OCI-LY3 (cell line): ENCODE data around the gene INO80D.
"Not testable (repeated sequence)": the region's sequence is repeated elsewhere in the genome, so short reads cannot be mapped to it uniquely, and the experiment has no call there.

Source experiments
- H2AFZ ChIP-seq: fragments of 200-600, 300-600 bp; shearing (Covaris generic); 2 replicates; pipeline ENCODE4 v1.6.0; 2014; ENCODE audit warnings: antibody characterized with exemption, low read depth, low read length
- H3K27ac ChIP-seq: fragments of 200-600, 300-600 bp; sonication (generic); 2 replicates; pipeline ENCODE4 v1.5.1; 2014; ENCODE audit warnings: mild to moderate bottlenecking, low read length, moderate library complexity, mixed read lengths
- H3K27me3 ChIP-seq: fragments of 200-600, 300-600 bp; sonication (generic); 2 replicates; pipeline ENCODE4 v1.6.1; 2014; ENCODE audit warnings: low read depth, low read length, mixed read lengths
- H3K36me3 ChIP-seq: fragments of 200-600, 300-600 bp; sonication (generic); replicated peaks from 2 replicates; pipeline ENCODE3; 2014; ENCODE audit warnings: low read depth, low read length, mixed read lengths
- H3K4me1 ChIP-seq: fragments of 300-600, 200-600 bp; sonication (generic); 2 replicates; pipeline ENCODE4 v1.6.1; 2014; ENCODE audit warnings: low read length, mixed read lengths
- H3K4me2 ChIP-seq: fragments of 200-600, 300-600 bp; sonication (generic); 2 replicates; pipeline ENCODE4 v1.6.1; 2014; ENCODE audit warnings: low read length, mixed read lengths
- H3K4me3 ChIP-seq: fragments of 300-600, 200-600 bp; sonication (generic); 2 replicates; pipeline ENCODE4 v1.5.1; 2014; ENCODE audit warnings: antibody characterized with exemption, mild to moderate bottlenecking, low read length, moderate library complexity
- H3K79me2 ChIP-seq: fragments of 300-600, 200-600 bp; shearing (Covaris generic); 2 replicates; pipeline ENCODE4 v1.6.1; 2014; ENCODE audit warnings: mild to moderate bottlenecking, low read length, mixed read lengths
- H3K9ac ChIP-seq: fragments of 300-600, 200-600 bp; shearing (Covaris generic); 2 replicates; pipeline ENCODE4 v1.6.0; 2014; ENCODE audit warnings: mild to moderate bottlenecking, low read length, moderate library complexity
- H3K9me3 ChIP-seq: fragments of 200-600, 300-600 bp; shearing (Covaris generic); 2 replicates; pipeline ENCODE4 v1.6.1; 2014; ENCODE audit warnings: low read length, mixed read lengths; ENCODE audit not compliant: insufficient read depth
- H4K20me1 ChIP-seq: fragments of 200-600, 300-600 bp; sonication (generic); 2 replicates; pipeline ENCODE4 v1.6.1; 2016; ENCODE audit warnings: low read length, mixed read lengths; ENCODE audit not compliant: insufficient read depth
- CTCF ChIP-seq: fragments of 200-600, 300-600 bp; sonication (generic); IDR thresholded peaks from 2 replicates; pipeline ENCODE4 v1.5.1; 2014; ENCODE audit warnings: antibody characterized with exemption, low read length, low read depth
- EZH2phosphoT487 ChIP-seq: fragments of 200-600 bp; shearing (Covaris generic); IDR thresholded peaks from 2 replicates; pipeline ENCODE4 v1.6.1; 2018; ENCODE audit warnings: antibody characterized with exemption, mixed run types, low read depth

INO80D gene

GRCh38 chr2:206082298-206082843 lies 3.6 kb downstream of the INO80D start:
- Histone ChIP-seq H2AFZ (no peak overlapping the region), H3K27me3 (no peaks in the 10 kb centered on the region), H4K20me1 (peaks cover 26% of the 10 kb centered on the region), H3K9ac (no peak overlapping the region), H3K27ac (no peak overlapping the region), H3K36me3 (no peaks in the 10 kb centered on the region), H3K4me3 (no peak overlapping the region), H3K4me1 (peaks cover 12% of the 10 kb centered on the region), H3K4me2 (no peak overlapping the region), H3K79me2 (peaks cover 97% of the 10 kb centered on the region), H3K9me3 (no peaks in the 10 kb centered on the region)
- no peak for TF ChIP-seq CTCF
- no peak for TF ChIP-seq EZH2phosphoT487

- no peaks in the 10 kb centered on the region for H3K27me3 ChIP-seq
- peaks cover 95% of the 10 kb centered on the region for H3K79me2 ChIP-seq
- H2AFZ ChIP-seq, result no peak overlapping the region
- no peak overlapping the region for H3K9ac ChIP-seq
- H3K4me1 ChIP-seq, result peaks cover 7% of the 10 kb centered on the region
- H3K4me2 ChIP-seq, result no peak overlapping the region
- H3K9me3 ChIP-seq, result no peaks in the 10 kb centered on the region
- peaks cover 34% of the 10 kb centered on the region for H4K20me1 ChIP-seq
- no peak overlapping the region for H3K4me3 ChIP-seq
- no peak for TF ChIP-seq CTCF
- no peak for TF ChIP-seq EZH2phosphoT487
- H3K27ac ChIP-seq, result no peak overlapping the region
- H3K36me3 ChIP-seq, result no peaks in the 10 kb centered on the region
Measured at GRCh38 chr2:206080927-206081326, 5.0 kb downstream of the INO80D start.

- Histone ChIP-seq H3K4me1 (peaks cover 7% of the 10 kb centered on the region), H3K4me3 (no peak overlapping the region), H3K36me3 (no peaks in the 10 kb centered on the region), H3K9ac (no peak overlapping the region), H4K20me1 (peaks cover 41% of the 10 kb centered on the region), H3K4me2 (no peak overlapping the region), H3K27me3 (no peaks in the 10 kb centered on the region), H3K9me3 (no peaks in the 10 kb centered on the region), H2AFZ (no peak overlapping the region), H3K79me2 (peaks cover 95% of the 10 kb centered on the region), H3K27ac (no peak overlapping the region)
- TF ChIP-seq EZH2phosphoT487 (no peak), CTCF (no peak)
Measured at GRCh38 chr2:206079699-206080465, 6.1 kb downstream of the INO80D start.

- H3K36me3 ChIP-seq, H3K27me3 ChIP-seq, H3K9me3 ChIP-seq, H2AFZ ChIP-seq, H3K9ac ChIP-seq, H3K4me2 ChIP-seq, H3K27ac ChIP-seq, H3K4me1 ChIP-seq, H3K4me3 ChIP-seq: not testable (repeated sequence)
- H4K20me1 ChIP-seq, result peaks cover 49% of the 10 kb centered on the region
- peaks cover 94% of the 10 kb centered on the region for H3K79me2 ChIP-seq
Measured at GRCh38 chr2:206077879-206078278, 8.1 kb downstream of the INO80D start.
